AG09309 (cell line): ENCODE data around the gene VAT1L.
A peak's percentile ranks its signal among the peaks of the same experiment; 100 is the strongest.

Source experiments
- DNase-seq: peaks from one replicate; pipeline ENCODE4 v3.0.0-alpha.2; 2010; ENCODE audit warnings: low read depth
- H3K4me3 ChIP-seq: 2 replicates; pipeline ENCODE4 v1.5.1; 2011; ENCODE audit warnings: mild to moderate bottlenecking, low read depth, low read length, moderate library complexity; ENCODE audit not compliant: control insufficient read depth
- CTCF ChIP-seq: IDR thresholded peaks from 2 replicates; pipeline ENCODE4 v1.5.1; 2011; ENCODE audit warnings: mild to moderate bottlenecking, low read depth, low read length, inconsistent platforms; ENCODE audit not compliant: insufficient read depth, control insufficient read depth; ENCODE audit errors: missing control alignments

VAT1L gene

GRCh38 chr16:77822661-77823060, 34.3 kb downstream of the VAT1L start:
- no peak overlapping the region for H3K4me3 ChIP-seq
- no peak for DNase-seq
- TF ChIP-seq CTCF: no peak

- H3K4me3 ChIP-seq: no peak overlapping the region
- no peak for DNase-seq
- TF ChIP-seq CTCF: no peak
Observed at GRCh38 chr16:77823067-77823466, 34.7 kb downstream of the VAT1L start.

- TF ChIP-seq CTCF: no peak
- no peak overlapping the region for H3K4me3 ChIP-seq
- DNase-seq: no peak
Observed at GRCh38 chr16:77825196-77825595, 36.8 kb downstream of the VAT1L start.

- H3K4me3 ChIP-seq: no peak overlapping the region
- no peak for TF ChIP-seq CTCF
- no peak for DNase-seq
Observed at GRCh38 chr16:77827032-77827431, 38.7 kb downstream of the VAT1L start.

- TF ChIP-seq CTCF: no peak
- DNase-seq: peak; percentile 57
- no peak overlapping the region for H3K4me3 ChIP-seq
Observed at GRCh38 chr16:77833921-77834634, 45.7 kb downstream of the VAT1L start.

- H3K4me3 ChIP-seq: no peak overlapping the region
- TF ChIP-seq CTCF: no peak
- DNase-seq: peak; percentile 58
Observed at GRCh38 chr16:77834635-77835540, 46.5 kb downstream of the VAT1L start.
